IMR-90 (cell line): ENCODE results near the gene TIMM50. TPM values are rescaled to one million over a fixed set of nuclear protein-coding genes. Genes with fewer than 3 reads are reported as not detected.

Experiments used
- ATAC-seq: fragments of 200-7000 bp; cut with Tn5 transposase; 2 replicates; pipeline ENCODE4 v1.9.1; 2020; ENCODE audit warnings: low read depth, mild to moderate bottlenecking, moderate library complexity
- BruUV-seq: library from RNA; stranded (reverse); fragments of 400-500 nt; replicated peaks from 2 replicates; lab custom pipeline; 2021; lab: Mats Ljungman, UMichigan
- CTCF ChIA-PET: fragments of 300-600 bp; formaldehyde crosslinking; extraction: SDS; loops from one replicate; lab custom pipeline; 2021; ENCODE audit warnings: antibody characterized with exemption; lab: Yijun Ruan, JAX
- POLR2A ChIA-PET: fragments of 300-600 bp; sonication (Branson Sonifier 250); formaldehyde crosslinking; loops from one replicate; lab custom pipeline; 2022; ENCODE audit warnings: antibody characterized with exemption; ENCODE audit not compliant: unreplicated experiment; lab: Charles Lee
- DNase-seq: peaks from one replicate; pipeline ENCODE4 v3.0.0; 2013
- H2AFZ ChIP-seq: replicated peaks from 2 replicates; pipeline ENCODE3; 2013; ENCODE audit warnings: low read length, mild to moderate bottlenecking; ENCODE audit not compliant: poor library complexity
- H2AK5ac ChIP-seq: 2 replicates; pipeline ENCODE4 v1.6.1; 2013; ENCODE audit warnings: low read depth, low read length, inconsistent platforms
- H2AK9ac ChIP-seq: replicated peaks from 2 replicates; pipeline ENCODE3; 2013; ENCODE audit warnings: mild to moderate bottlenecking, low read depth, low read length, moderate library complexity; ENCODE audit not compliant: poor library complexity
- H2BK120ac ChIP-seq: 2 replicates; pipeline ENCODE4 v1.6.1; 2013; ENCODE audit warnings: low read depth, low read length, inconsistent platforms
- H2BK15ac ChIP-seq: 3 replicates; pipeline ENCODE4 v1.6.1; 2013; ENCODE audit warnings: low read depth, low read length, inconsistent platforms
- H2BK20ac ChIP-seq: 2 replicates; pipeline ENCODE4 v1.6.1; 2013; ENCODE audit warnings: low read depth, mild to moderate bottlenecking, inconsistent platforms, low read length, moderate library complexity
- H2BK5ac ChIP-seq: 2 replicates; pipeline ENCODE4 v1.6.1; 2013; ENCODE audit warnings: mild to moderate bottlenecking, low read depth, low read length, inconsistent platforms; ENCODE audit not compliant: poor library complexity, severe bottlenecking
- H3K14ac ChIP-seq: replicated peaks from 2 replicates; pipeline ENCODE4 v1.6.1; 2013; ENCODE audit warnings: low read depth, low read length, inconsistent platforms
- H3K18ac ChIP-seq: 2 replicates; pipeline ENCODE4 v1.6.1; 2013; ENCODE audit warnings: low read depth, low read length, control low read depth
- H3K23ac ChIP-seq: 2 replicates; pipeline ENCODE4 v1.6.1; 2013; ENCODE audit warnings: low read depth, low read length, inconsistent platforms
- H3K27ac ChIP-seq: 2 replicates; pipeline ENCODE4 v1.5.1; 2013; ENCODE audit warnings: mild to moderate bottlenecking, control low read depth, low read length; ENCODE audit not compliant: insufficient read depth
- H3K27me3 ChIP-seq: 2 replicates; pipeline ENCODE4 v1.6.1; 2013; ENCODE audit warnings: low read length; ENCODE audit not compliant: control insufficient read depth, insufficient read depth
- H3K36me3 ChIP-seq: 2 replicates; pipeline ENCODE4 v1.6.1; 2013; ENCODE audit warnings: low read length, mixed read lengths; ENCODE audit not compliant: control insufficient read depth, insufficient read depth
- H3K4ac ChIP-seq: 2 replicates; pipeline ENCODE4 v1.6.1; 2013; ENCODE audit warnings: low read depth, low read length, inconsistent platforms
- H3K4me1 ChIP-seq: 2 replicates; pipeline ENCODE4 v1.6.1; 2013; ENCODE audit warnings: low read length, mixed read lengths; ENCODE audit not compliant: control insufficient read depth, insufficient read depth
- H3K4me2 ChIP-seq: 2 replicates; pipeline ENCODE4 v1.6.1; 2013; ENCODE audit warnings: low read depth, mild to moderate bottlenecking, control low read depth, low read length, moderate library complexity
- H3K4me3 ChIP-seq: 2 replicates; pipeline ENCODE4 v1.5.1; 2013; ENCODE audit warnings: low read depth, mild to moderate bottlenecking, control low read depth, low read length, moderate library complexity; ENCODE audit not compliant: insufficient read depth
- H3K56ac ChIP-seq: 2 replicates; pipeline ENCODE4 v1.6.1; 2013; ENCODE audit warnings: low read length, inconsistent platforms; ENCODE audit not compliant: insufficient read depth; ENCODE audit errors: extremely low read depth
- H3K79me1 ChIP-seq, 2 experiments: 2 replicates each; pipeline ENCODE4 v1.6.1; 2013; ENCODE audit warnings: low read length in 2 of 2, inconsistent platforms in 1 of 2, low read depth in 1 of 2
- H3K9ac ChIP-seq: 2 replicates; pipeline ENCODE4 v1.6.1; 2013; ENCODE audit warnings: low read depth, low read length, control low read depth
- H3K9me1 ChIP-seq: 2 replicates; pipeline ENCODE4 v1.6.1; 2013; ENCODE audit warnings: low read length, inconsistent platforms; ENCODE audit not compliant: insufficient read depth
- H3K9me3 ChIP-seq: 2 replicates; pipeline ENCODE4 v1.6.1; 2013; ENCODE audit warnings: low read length; ENCODE audit not compliant: control insufficient read depth, insufficient read depth
- H4K20me1 ChIP-seq: 2 replicates; pipeline ENCODE4 v1.6.1; 2013; ENCODE audit warnings: low read length, inconsistent platforms; ENCODE audit not compliant: insufficient read depth
- H4K5ac ChIP-seq: 2 replicates; pipeline ENCODE4 v1.6.1; 2013; ENCODE audit warnings: mild to moderate bottlenecking, low read depth, low read length, control low read depth
- H4K8ac ChIP-seq, 2 experiments: 2 replicates each; pipeline ENCODE4 v1.6.1; 2013; ENCODE audit warnings: low read depth in 2 of 2, low read length in 2 of 2, control low read depth in 1 of 2, inconsistent platforms in 1 of 2
- H4K91ac ChIP-seq: 2 replicates; pipeline ENCODE4 v1.6.1; 2013; ENCODE audit warnings: low read depth, low read length, inconsistent platforms; ENCODE audit not compliant: insufficient read depth
- FOS ChIP-seq: fragments of 150-350 bp; IDR thresholded peaks from 2 replicates; pipeline ENCODE4 v1.6.1; 2016; ENCODE audit warnings: low read depth, low read length
- MAFK ChIP-seq: IDR thresholded peaks from 2 replicates; pipeline ENCODE4 v1.6.1; 2012; ENCODE audit warnings: low read depth, low read length, improper control_type of control experiment
- MAZ ChIP-seq: IDR thresholded peaks from 2 replicates; pipeline ENCODE4 v1.6.1; 2012; ENCODE audit warnings: low read depth, mild to moderate bottlenecking, low read length, improper control_type of control experiment, moderate library complexity, borderline replicate concordance
- POLR2A ChIP-seq: IDR thresholded peaks from 2 replicates; pipeline ENCODE4 v1.6.1; 2012; ENCODE audit warnings: mild to moderate bottlenecking, low read depth, low read length
- WGBS, 2 experiments: methylation state at CpG; one replicate each; pipeline versions ENCODE4 v1.1.5 to v1.1.7; 2013; ENCODE audit warnings: missing lambda C conversion rate in 2 of 2; ENCODE audit not compliant: insufficient read length in 1 of 2; ENCODE audit errors: extremely low coverage in 2 of 2; 5-methylcytosine and 5-hydroxymethylcytosine counted together
- dilution Hi-C: fragments of 300-500 bp; cut with HindIII; formaldehyde crosslinking; loops from one replicate; pipeline ENCODE4 v1.14.3; 2018; ENCODE audit warnings: low sequenced_read_pairs; ENCODE audit not compliant: unreplicated experiment
- in situ Hi-C: fragments of 300-500 bp; cut with MboI; formaldehyde crosslinking; loops from 3 replicates; pipeline ENCODE4 v1.14.3; 2019; ENCODE audit warnings: low sequenced_read_pairs, inconsistent platforms, mixed read lengths
- intact Hi-C: fragments of 100-400 bp; cut with micrococcal nuclease; formaldehyde crosslinking; loops from 2 replicates; pipeline ENCODE4 v1.10.0; 2022
- polyA plus RNA-seq, 3 experiments: library from polyadenylated mRNA; depleted of rRNA; stranded (reverse); fragments of >200 nt; gene quantifications; 2 replicates each; pipeline ENCODE4 v1.2.3, GENCODE V29; 2012; ENCODE audit warnings: low replicate concordance in 1 of 3
- total RNA-seq: library from RNA; depleted of rRNA; stranded (reverse); fragments of >200 nt; gene quantifications from 2 replicates; pipeline ENCODE4 v1.2.3, GENCODE V29; 2012
- TF ChIP-seq, protein P1 (sequence below): fragments of 150-350 bp; IDR thresholded peaks from 2 replicates; pipeline ENCODE4 v1.6.1; 2016; ENCODE audit warnings: low read depth, mild to moderate bottlenecking, low read length, moderate library complexity, borderline replicate concordance

Gene TIMM50
- total and polyA plus RNA-seq, 2 of the 4 experiments (the other 2 are of a cell fraction) = 52.0 to 76.8 TPM

DNA sequence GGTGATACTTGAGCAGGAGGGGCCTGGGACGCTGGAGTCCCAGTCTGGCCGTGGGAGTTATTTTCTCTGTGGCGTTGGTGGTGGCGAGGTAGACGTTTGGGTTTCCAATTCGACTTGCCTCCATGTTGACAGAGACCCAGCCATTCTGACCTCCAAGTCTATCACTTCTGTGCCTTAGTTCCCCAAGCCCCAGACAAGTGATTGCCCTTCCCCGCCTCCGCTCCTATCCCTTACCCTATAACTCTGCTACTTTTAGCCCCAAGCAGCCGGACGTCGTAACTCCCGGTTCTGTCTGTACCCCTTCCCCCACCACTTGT is 549 bp downstream of the TIMM50 start:
- Histone ChIP-seq H3K79me1 (peaks cover 25 to 32% of the 10 kb centered on the region in 2 experiments), H2AFZ (peak overlapping the region; percentile 98), H3K23ac (peak overlapping the region; percentile 73; the same call in 1 of the 2 replicates), H3K4me3 (peak overlapping the region; percentile 75), H2BK20ac (no peak overlapping the region), H3K18ac (no peak overlapping the region), H3K36me3 (peaks cover 14% of the 10 kb centered on the region), H3K27me3 (no peaks in the 10 kb centered on the region), H3K4me1 (peaks cover 9% of the 10 kb centered on the region), H4K91ac (peak overlapping the region; percentile 50; the same call in 1 of the 2 replicates), H3K4me2 (peak overlapping the region; percentile 87), H3K4ac (peak overlapping the region; percentile 81), H2BK120ac (no peak overlapping the region), H3K56ac (peak overlapping the region; percentile 65), H3K9me3 (no peaks in the 10 kb centered on the region), H4K20me1 (peaks cover 11% of the 10 kb centered on the region; the same call in 1 of the 2 replicates), H3K9ac (peak overlapping the region; percentile 81), H2AK5ac (peak overlapping the region; percentile 70), H3K27ac (peak overlapping the region; percentile 67), H2BK15ac (no peak overlapping the region), H3K9me1 (no peaks in the 10 kb centered on the region), H4K8ac (peak overlapping the region; percentile 90 to 99), H2BK5ac (no peak overlapping the region), H4K5ac (no peak overlapping the region), H2AK9ac (peak overlapping the region; percentile 96), H3K14ac (peak overlapping the region; percentile 83; the same call in 1 of the 2 replicates)
- WGBS, 2 experiments = 0% methylated on average over 6 of the region's 12 CpGs; no CpG with 5 or more reads in 1 of the 2 experiments
- intact Hi-C loops = loop anchor here (2.0 kb wide), 1 partner anchor 52 kb away; the partner anchor contains the start of gene EID2B
- dilution Hi-C loops = no loop called here
- in situ Hi-C loops = no loop called here
- TF ChIP-seq MAZ = no peak
- TF ChIP-seq FOS = no peak
- TF ChIP-seq MAFK = no peak
- TF ChIP-seq POLR2A = no peak
- TF ChIP-seq, protein P1, sequence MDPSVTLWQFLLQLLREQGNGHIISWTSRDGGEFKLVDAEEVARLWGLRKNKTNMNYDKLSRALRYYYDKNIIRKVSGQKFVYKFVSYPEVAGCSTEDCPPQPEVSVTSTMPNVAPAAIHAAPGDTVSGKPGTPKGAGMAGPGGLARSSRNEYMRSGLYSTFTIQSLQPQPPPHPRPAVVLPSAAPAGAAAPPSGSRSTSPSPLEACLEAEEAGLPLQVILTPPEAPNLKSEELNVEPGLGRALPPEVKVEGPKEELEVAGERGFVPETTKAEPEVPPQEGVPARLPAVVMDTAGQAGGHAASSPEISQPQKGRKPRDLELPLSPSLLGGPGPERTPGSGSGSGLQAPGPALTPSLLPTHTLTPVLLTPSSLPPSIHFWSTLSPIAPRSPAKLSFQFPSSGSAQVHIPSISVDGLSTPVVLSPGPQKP = no peak
- 0 out of 2 replicates have a peak, but pooled peaks have one; percentile 1 for ATAC-seq
- ChIA-PET POLR2A (interaction anchor here (1.0 kb wide), 1 partner anchor 45 kb away, joined by 3 read pairs; the partner anchor contains the start of gene RPS16), CTCF (no interaction called here)
- no peak for DNase-seq
- BruUV-seq = no TSS peak
